ENCODE data around the gene COQ8B. TPM values are rescaled to one million over a fixed set of nuclear protein-coding genes. Genes with fewer than 3 reads are reported as not detected.

The COQ8B gene
- total RNA-seq, 1 experiment from 2014 or later: 19.5 TPM

- Histone ChIP-seq H3K36me3 (ENCODE audit: low read depth, low read length) (no peaks in the 10 kb centered on the region), H3K9me3 (ENCODE audit: low read length) (no peaks in the 10 kb centered on the region), H3K27ac (ENCODE audit: low read length) (no peak overlapping the region), H4K20me1 (ENCODE audit: low read length) (no peaks in the 10 kb centered on the region), H3K4me1 (ENCODE audit: insufficient read depth, low read length) (no peaks in the 10 kb centered on the region), H3K9ac (ENCODE audit: low read length) (no peak overlapping the region), H3K79me2 (ENCODE audit: low read length) (no peaks in the 10 kb centered on the region), H3K4me3 (ENCODE audit: low read length) (no peak overlapping the region), H3K4me2 (ENCODE audit: low read length) (no peak overlapping the region), H3F3A (ENCODE audit: low read length, unreplicated experiment) (no peaks in the 10 kb centered on the region), H2AFZ (ENCODE audit: low read length) (no peak overlapping the region), H3K9me2 (replicated peaks; ENCODE audit: low read length) (no peaks in the 10 kb centered on the region), H3K27me3 (ENCODE audit: low read length) (no peaks in the 10 kb centered on the region)
- no peak for DNase-seq
- ATAC-seq: no peak
- intact Hi-C loops (cut with micrococcal nuclease): no loop called here
- TF ChIP-seq CTCF (conservative IDR thresholded peaks at IDR 0.05; ENCODE audit: low read depth, low read length) (no peak), EZH2phosphoT487 (IDR thresholded peaks at IDR 0.05; ENCODE audit: borderline replicate concordance, low read length) (no peak), EZH2 (IDR thresholded peaks at IDR 0.05; ENCODE audit: low read length, unreplicated experiment) (no peak)
- BruUV-seq (replicated peaks): no TSS peak
- CTCF ChIA-PET: no interaction called here
- POLR2A ChIA-PET (ENCODE audit: unreplicated experiment): no interaction called here
Measured at GRCh38 chr19:40705362-40705651, 11.4 kb downstream of the COQ8B start.

DNA sequence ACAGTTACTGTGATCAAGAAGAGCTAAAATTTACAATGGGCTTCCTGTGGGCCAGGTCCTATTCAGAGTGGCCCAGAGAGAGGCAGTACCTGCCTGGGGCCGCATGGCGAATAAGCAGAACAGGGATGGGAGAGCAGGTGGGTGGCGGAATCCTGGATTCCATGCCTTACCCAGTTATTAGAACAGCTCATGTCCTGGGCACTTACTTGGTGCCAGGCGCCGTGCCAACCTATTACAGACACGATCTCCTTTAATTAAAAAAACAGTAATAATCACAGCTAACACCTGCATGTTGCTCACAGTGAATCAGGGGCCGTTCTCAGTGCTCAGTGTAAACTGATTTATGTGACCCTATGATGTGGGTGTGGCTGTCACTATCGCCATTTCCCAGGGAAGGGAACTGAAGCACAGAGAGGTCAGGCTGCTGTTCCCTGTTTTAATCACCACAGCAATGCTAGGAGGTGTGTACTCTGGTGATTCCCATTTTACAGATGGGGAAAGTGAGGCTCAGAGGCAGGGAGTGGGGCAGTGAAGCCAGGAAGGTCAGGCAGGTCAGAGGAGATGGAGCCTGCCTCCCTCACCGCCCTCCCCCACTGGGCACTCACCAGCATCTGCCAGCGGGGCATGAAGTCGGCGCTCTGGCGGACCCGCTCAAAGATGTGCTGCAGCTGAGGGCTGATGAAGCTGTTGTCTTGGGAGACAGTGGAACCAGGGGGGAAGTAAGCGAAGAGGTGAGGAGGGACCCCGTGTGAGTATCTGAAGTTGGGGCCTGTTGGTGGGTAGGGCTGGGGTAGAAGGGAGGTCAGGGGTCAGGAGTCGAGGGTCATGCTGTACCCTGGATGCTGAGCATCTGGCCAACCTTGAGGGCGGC, 12.0 kb downstream of the COQ8B start:
- Histone ChIP-seq H3K4me3 (ENCODE audit: low read length) (no peak overlapping the region), H3K27me3 (ENCODE audit: low read length) (no peaks in the 10 kb centered on the region), H3K4me2 (ENCODE audit: low read length) (no peak overlapping the region), H3K36me3 (ENCODE audit: low read depth, low read length) (no peaks in the 10 kb centered on the region), H4K20me1 (ENCODE audit: low read length) (no peaks in the 10 kb centered on the region), H3K27ac (ENCODE audit: low read length) (no peak overlapping the region), H2AFZ (ENCODE audit: low read length) (no peak overlapping the region), H3F3A (ENCODE audit: low read length, unreplicated experiment) (no peaks in the 10 kb centered on the region), H3K9ac (ENCODE audit: low read length) (no peak overlapping the region), H3K4me1 (ENCODE audit: insufficient read depth, low read length) (no peaks in the 10 kb centered on the region), H3K79me2 (ENCODE audit: low read length) (no peaks in the 10 kb centered on the region), H3K9me3 (ENCODE audit: low read length) (no peaks in the 10 kb centered on the region), H3K9me2 (replicated peaks; ENCODE audit: low read length) (no peaks in the 10 kb centered on the region)
- intact Hi-C loops (cut with micrococcal nuclease): no loop called here
- no peak for TF ChIP-seq EZH2phosphoT487 (IDR thresholded peaks at IDR 0.05; ENCODE audit: borderline replicate concordance, low read length)
- DNase-seq (no peak), ATAC-seq (no peak)
- CTCF ChIA-PET: no interaction called here
- no TSS peak for BruUV-seq (replicated peaks)
- POLR2A ChIA-PET (ENCODE audit: unreplicated experiment): no interaction called here

- H3K9ac ChIP-seq (ENCODE audit: low read length): no peak overlapping the region
Measured at GRCh38 chr19:40703029-40703755, 13.5 kb downstream of the COQ8B start.

More at GRCh38 chr19:40703029-40703755, 13.5 kb downstream of the COQ8B start:
- CTCF ChIA-PET: no interaction called here
- no TSS peak for BruUV-seq (replicated peaks)
- POLR2A ChIA-PET (ENCODE audit: unreplicated experiment): no interaction called here
- H3K4me2 ChIP-seq (ENCODE audit: low read length): no peak overlapping the region
- no peaks in the 10 kb centered on the region for H3F3A ChIP-seq (ENCODE audit: low read length, unreplicated experiment)
- H3K4me3 ChIP-seq (ENCODE audit: low read length): no peak overlapping the region
- DNase-seq (no peak), ATAC-seq (no peak)
- no peaks in the 10 kb centered on the region for H4K20me1 ChIP-seq (ENCODE audit: low read length)
- no peaks in the 10 kb centered on the region for H3K79me2 ChIP-seq (ENCODE audit: low read length)
- H3K4me1 ChIP-seq (ENCODE audit: insufficient read depth, low read length): no peaks in the 10 kb centered on the region
- TF ChIP-seq EZH2phosphoT487 (IDR thresholded peaks at IDR 0.05; ENCODE audit: borderline replicate concordance, low read length) (no peak), EZH2 (IDR thresholded peaks at IDR 0.05; ENCODE audit: low read length, unreplicated experiment) (no peak), CTCF (conservative IDR thresholded peaks at IDR 0.05; ENCODE audit: low read depth, low read length) (no peak)
- no peaks in the 10 kb centered on the region for H3K9me3 ChIP-seq (ENCODE audit: low read length)
- no peaks in the 10 kb centered on the region for H3K27me3 ChIP-seq (ENCODE audit: low read length)
- H3K36me3 ChIP-seq (ENCODE audit: low read depth, low read length): no peaks in the 10 kb centered on the region
- H3K27ac ChIP-seq (ENCODE audit: low read length): no peak overlapping the region
- no peak overlapping the region for H2AFZ ChIP-seq (ENCODE audit: low read length)
- intact Hi-C loops (cut with micrococcal nuclease): no loop called here
- no peaks in the 10 kb centered on the region for H3K9me2 ChIP-seq (replicated peaks; ENCODE audit: low read length)
